Osteoblast (primary cell): ENCODE results near the gene ADAM10. TPM values are rescaled to one million over a fixed set of nuclear protein-coding genes. Genes with fewer than 3 reads are reported as not detected.
"Not testable (repeated sequence)": the region's sequence is repeated elsewhere in the genome, so short reads cannot be mapped to it uniquely, and the experiment has no call there.

Experiments used
- DNase-seq: peaks from one replicate; pipeline ENCODE4 v3.0.0; 2011; ENCODE audit warnings: low spot score, mixed read lengths; ENCODE audit not compliant: insufficient read length; ENCODE audit errors: missing footprints
- H2AFZ ChIP-seq: 2 replicates; pipeline ENCODE4 v1.6.0; 2011; ENCODE audit warnings: mild to moderate bottlenecking, low read length
- H3K27ac ChIP-seq: 2 replicates; pipeline ENCODE4 v1.5.1; 2011; ENCODE audit warnings: mild to moderate bottlenecking, low read depth, low read length, moderate library complexity
- H3K27me3 ChIP-seq: 2 replicates; pipeline ENCODE4 v1.6.0; 2012; ENCODE audit warnings: mild to moderate bottlenecking, control low read depth, inconsistent platforms, low read length, moderate library complexity; ENCODE audit not compliant: insufficient read depth
- H3K36me3 ChIP-seq: 2 replicates; pipeline ENCODE4 v1.5.1; 2011; ENCODE audit warnings: mild to moderate bottlenecking, low read length, control low read depth, moderate library complexity; ENCODE audit not compliant: insufficient read depth
- H3K4me1 ChIP-seq: 2 replicates; pipeline ENCODE4 v1.5.1; 2011; ENCODE audit warnings: mild to moderate bottlenecking, low read length, control low read depth, moderate library complexity; ENCODE audit not compliant: insufficient read depth
- H3K4me2 ChIP-seq: 2 replicates; pipeline ENCODE4 v1.6.0; 2011; ENCODE audit warnings: mild to moderate bottlenecking, low read length; ENCODE audit not compliant: insufficient read depth
- H3K4me3 ChIP-seq: fragments of 200-600 bp; sonication (generic); 3 replicates; pipeline ENCODE4 v1.5.1; 2012; ENCODE audit warnings: mild to moderate bottlenecking, low read length, inconsistent platforms; ENCODE audit not compliant: insufficient read depth
- H3K79me2 ChIP-seq: 2 replicates; pipeline ENCODE4 v1.6.0; 2012; ENCODE audit warnings: mild to moderate bottlenecking, low read length, control low read depth, inconsistent platforms; ENCODE audit not compliant: insufficient read depth
- H3K9me3 ChIP-seq: 2 replicates; pipeline ENCODE4 v1.5.1; 2011; ENCODE audit warnings: low read depth, low read length, control low read depth
- H4K20me1 ChIP-seq: 2 replicates; pipeline ENCODE4 v1.6.0; 2012; ENCODE audit warnings: mild to moderate bottlenecking, low read length, control low read depth; ENCODE audit not compliant: insufficient read depth
- CTCF ChIP-seq: IDR thresholded peaks from 2 replicates; pipeline ENCODE4 v1.5.1; 2011; ENCODE audit warnings: mild to moderate bottlenecking, low read depth, low read length, moderate library complexity; ENCODE audit errors: extremely low read depth
- total RNA-seq: library from RNA; depleted of rRNA; stranded (reverse); fragments of >200 nt; gene quantifications from 2 replicates; pipeline ENCODE4 v1.2.3, GENCODE V29; 2012

ADAM10 gene
- total RNA-seq, 1 donor: 122 TPM

GRCh38 chr15:58626378-58626777 lies 123.1 kb downstream of the ADAM10 start:
- no peak overlapping the region for H3K27ac ChIP-seq
- no peak for DNase-seq
- no peak overlapping the region for H2AFZ ChIP-seq
- no peak overlapping the region for H3K4me3 ChIP-seq
- no peak for TF ChIP-seq CTCF
- H3K79me2 ChIP-seq: no peaks in the 10 kb centered on the region
- no peak overlapping the region for H3K4me2 ChIP-seq
- no peaks in the 10 kb centered on the region for H4K20me1 ChIP-seq
- no peaks in the 10 kb centered on the region for H3K27me3 ChIP-seq
- H3K4me1 ChIP-seq: peaks cover 16% of the 10 kb centered on the region
- no peaks in the 10 kb centered on the region for H3K9me3 ChIP-seq
- no peaks in the 10 kb centered on the region for H3K36me3 ChIP-seq

DNA sequence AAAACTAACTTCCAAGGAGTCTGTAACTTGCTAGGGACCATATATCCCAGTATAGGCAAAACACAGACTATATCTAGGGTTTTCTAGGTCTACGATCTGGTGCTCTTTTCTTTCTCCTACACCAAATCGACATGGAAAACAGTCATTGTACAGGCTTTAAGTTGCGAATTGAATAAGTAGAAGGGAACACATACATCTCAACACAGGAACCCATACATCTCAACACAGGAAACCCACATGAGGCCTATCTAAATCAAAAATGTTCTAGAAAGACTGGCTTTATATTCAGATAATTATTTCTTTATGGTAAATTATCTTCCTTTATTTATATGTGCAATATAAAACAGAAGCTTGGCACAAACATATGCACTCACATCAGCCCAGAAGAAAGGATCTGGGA lies 126.6 kb downstream of the ADAM10 start:
- Histone ChIP-seq H3K27me3 (no peaks in the 10 kb centered on the region), H3K27ac (no peak overlapping the region), H4K20me1 (no peaks in the 10 kb centered on the region), H3K4me3 (no peak overlapping the region), H3K4me2 (no peak overlapping the region), H3K36me3 (no peaks in the 10 kb centered on the region), H2AFZ (no peak overlapping the region), H3K9me3 (no peaks in the 10 kb centered on the region), H3K4me1 (peaks cover 3% of the 10 kb centered on the region), H3K79me2 (no peaks in the 10 kb centered on the region)
- no peak for TF ChIP-seq CTCF
- no peak for DNase-seq

DNA sequence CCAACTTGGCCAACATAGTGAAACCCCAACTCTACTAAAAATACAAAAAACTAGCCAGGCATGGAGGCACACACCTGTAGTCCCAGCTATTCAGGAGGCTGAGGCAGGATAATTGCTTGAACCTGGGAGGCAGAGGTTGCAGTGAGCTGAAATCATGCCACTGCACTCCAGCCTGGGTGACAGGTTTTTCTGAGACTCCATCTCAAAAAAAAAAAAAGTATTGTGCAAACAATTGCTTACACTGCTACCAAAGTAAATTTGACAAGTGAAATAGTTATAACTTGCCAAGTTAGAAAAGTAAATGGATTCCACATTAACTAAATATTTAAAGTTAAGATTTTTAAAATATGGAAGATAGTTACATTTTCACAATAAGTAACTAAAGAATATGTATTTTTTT lies 129.2 kb downstream of the ADAM10 start:
- H3K4me2 ChIP-seq, H3K36me3 ChIP-seq, H3K27ac ChIP-seq, H2AFZ ChIP-seq, H3K79me2 ChIP-seq, H3K4me1 ChIP-seq, H3K4me3 ChIP-seq, H4K20me1 ChIP-seq, H3K9me3 ChIP-seq, H3K27me3 ChIP-seq, DNase-seq: not testable (repeated sequence)

GRCh38 chr15:58616171-58616570 lies 133.3 kb downstream of the ADAM10 start:
- Histone ChIP-seq H3K79me2 (peaks cover 10% of the 10 kb centered on the region), H3K4me3 (no peak overlapping the region), H3K9me3 (peaks cover 3% of the 10 kb centered on the region), H3K36me3 (peaks cover 5% of the 10 kb centered on the region), H3K27me3 (no peaks in the 10 kb centered on the region), H3K27ac (no peak overlapping the region), H3K4me1 (no peaks in the 10 kb centered on the region), H2AFZ (no peak overlapping the region), H4K20me1 (no peaks in the 10 kb centered on the region), H3K4me2 (no peak overlapping the region)
- DNase-seq: no peak
- no peak for TF ChIP-seq CTCF
